ENCODE data around the gene FHIP2A.

DNA sequence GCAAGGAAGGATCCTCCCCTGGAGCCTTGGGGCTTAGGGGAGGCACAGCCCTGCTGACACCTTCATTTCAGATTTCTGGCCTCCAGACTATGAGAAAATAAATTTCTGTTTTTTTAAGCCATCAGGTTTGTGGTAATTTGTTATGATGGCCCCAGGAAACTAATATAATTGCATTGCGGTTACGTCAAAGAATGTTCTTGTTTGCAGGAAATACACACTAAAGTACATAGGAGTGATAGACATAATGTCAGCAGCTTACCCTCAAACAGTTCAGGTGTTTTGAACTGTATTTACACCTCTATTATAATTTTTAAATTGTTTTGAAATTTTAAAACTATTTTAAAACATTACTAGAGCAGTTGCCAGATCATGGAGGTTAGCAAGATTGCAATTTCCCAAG, 12.6 kb upstream of the FHIP2A start:
- TF ChIP-seq CTCF (IDR thresholded peaks at IDR 0.05; ENCODE audit: borderline replicate concordance, extremely low read depth, low read length, poor library complexity, severe bottlenecking) (no peak), EZH2 (IDR thresholded peaks at IDR 0.05; ENCODE audit: borderline replicate concordance, low read depth, low read length, severe bottlenecking) (no peak)

Data from DND-41 (cell line).